ENCODE data around the gene SLC45A1.

Gene SLC45A1

DNA sequence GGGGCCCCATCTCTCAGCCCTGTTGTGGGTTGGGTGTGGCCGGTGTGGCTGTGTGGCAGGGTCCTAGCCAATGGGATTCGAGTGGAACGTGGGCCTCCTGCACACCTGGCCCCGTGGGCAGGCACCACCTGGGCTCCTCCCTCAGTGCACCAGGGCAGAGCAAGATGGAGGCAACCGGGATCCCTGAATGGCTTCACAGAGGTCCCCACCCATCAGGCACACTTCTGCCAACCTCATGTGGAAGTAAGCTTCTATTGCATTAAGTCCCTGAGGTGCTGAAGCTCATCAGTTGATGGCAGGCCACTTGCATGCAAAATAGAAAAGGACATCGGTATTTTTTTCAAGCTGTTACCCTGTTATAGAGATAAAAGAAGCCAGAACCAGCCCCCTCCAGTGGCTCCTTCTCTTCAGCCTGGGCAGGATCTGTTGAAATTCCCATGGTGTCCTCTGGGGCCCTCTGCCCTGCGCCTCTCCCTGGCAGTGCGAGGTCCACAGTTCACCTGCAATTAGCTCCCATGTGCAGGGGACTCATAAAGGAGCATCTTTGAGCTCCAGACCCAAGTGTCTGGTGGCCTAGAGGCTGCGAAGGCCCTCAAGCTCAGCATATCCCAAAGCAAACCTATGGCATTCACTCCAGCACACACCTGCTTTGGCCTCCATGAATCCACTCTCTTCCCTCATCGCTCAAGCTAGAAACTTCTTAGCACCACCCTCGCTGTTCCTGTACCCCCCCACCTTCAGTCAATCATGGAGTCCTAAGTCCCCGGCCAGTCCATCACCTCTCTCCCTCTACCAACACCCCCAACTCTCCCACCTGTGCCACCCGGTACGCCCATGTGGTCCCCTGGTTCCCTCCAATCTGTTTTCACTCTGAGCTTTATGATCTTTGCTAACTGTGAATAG, 2.1 kb upstream of the SLC45A1 start:
- no peaks in the 10 kb centered on the region for H3K9me3 ChIP-seq (ENCODE audit: low read length)
- H3K27me3 ChIP-seq (ENCODE audit: insufficient read depth, low read length): peaks cover 5% of the 10 kb centered on the region
- H2AFZ ChIP-seq (ENCODE audit: low read depth, low read length): no peak overlapping the region
- H3K4me3 ChIP-seq (ENCODE audit: low read length): no peak overlapping the region
- H3K4me1 ChIP-seq (ENCODE audit: insufficient read depth, low read length): peaks cover 19% of the 10 kb centered on the region
- no peaks in the 10 kb centered on the region for H3K36me3 ChIP-seq (ENCODE audit: insufficient read depth, low read length)

DNA sequence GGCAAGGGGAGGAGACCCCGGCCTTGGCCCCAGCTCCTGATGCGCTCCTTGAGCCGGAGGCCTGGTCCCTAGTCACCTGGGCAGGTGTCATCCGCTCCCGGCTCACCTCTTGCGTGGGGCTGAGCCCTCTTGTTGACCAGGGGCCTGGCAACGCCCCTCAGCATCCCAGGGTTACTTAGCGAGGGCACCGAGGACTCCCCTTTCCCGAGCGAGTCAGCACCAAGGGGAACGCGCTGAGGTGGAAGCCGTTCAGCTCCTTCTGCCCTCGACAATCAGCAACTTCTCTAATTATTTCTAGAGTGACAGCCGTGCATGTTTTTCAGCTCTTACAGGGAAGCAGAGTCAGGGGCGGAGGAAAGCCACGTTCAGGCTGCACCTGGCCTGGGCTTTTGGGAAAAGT, 522 bp downstream of the SLC45A1 start:
- Histone ChIP-seq H3K36me3 (ENCODE audit: insufficient read depth, low read length) (no peaks in the 10 kb centered on the region), H2AFZ (ENCODE audit: low read depth, low read length) (peak overlapping the region; percentile 76), H3K4me3 (ENCODE audit: low read length) (peak overlapping the region; percentile 58), H3K27me3 (ENCODE audit: insufficient read depth, low read length) (peaks cover 6% of the 10 kb centered on the region), H3K4me1 (ENCODE audit: insufficient read depth, low read length) (peaks cover 19% of the 10 kb centered on the region), H3K9me3 (ENCODE audit: low read length) (no peaks in the 10 kb centered on the region)

DNA sequence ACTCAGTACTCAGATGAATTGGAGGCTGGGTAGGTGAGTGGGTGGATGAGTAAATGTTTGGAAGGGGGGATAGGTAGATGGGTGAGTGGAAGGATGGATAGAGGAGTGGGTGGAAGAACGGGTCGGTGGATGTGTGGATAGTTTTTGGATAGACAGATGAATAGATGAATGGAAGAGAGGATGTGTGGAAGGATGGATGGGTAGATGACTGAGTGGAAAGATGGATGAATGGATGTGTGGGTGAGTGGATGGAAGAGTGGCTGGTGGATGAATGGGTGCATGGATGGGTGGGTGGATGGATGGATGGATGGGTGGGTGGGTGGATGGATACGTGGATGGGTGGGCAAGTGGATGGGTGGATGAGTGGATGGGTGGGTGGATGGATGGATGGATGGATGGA, 3.7 kb downstream of the SLC45A1 start:
- Histone ChIP-seq H3K36me3 (ENCODE audit: insufficient read depth, low read length) (no peaks in the 10 kb centered on the region), H3K9me3 (ENCODE audit: low read length) (no peaks in the 10 kb centered on the region), H3K27me3 (ENCODE audit: insufficient read depth, low read length) (peaks cover 3% of the 10 kb centered on the region), H3K4me1 (ENCODE audit: insufficient read depth, low read length) (peaks cover 5% of the 10 kb centered on the region), H2AFZ (ENCODE audit: low read depth, low read length) (no peak overlapping the region), H3K4me3 (ENCODE audit: low read length) (no peak overlapping the region)

DNA sequence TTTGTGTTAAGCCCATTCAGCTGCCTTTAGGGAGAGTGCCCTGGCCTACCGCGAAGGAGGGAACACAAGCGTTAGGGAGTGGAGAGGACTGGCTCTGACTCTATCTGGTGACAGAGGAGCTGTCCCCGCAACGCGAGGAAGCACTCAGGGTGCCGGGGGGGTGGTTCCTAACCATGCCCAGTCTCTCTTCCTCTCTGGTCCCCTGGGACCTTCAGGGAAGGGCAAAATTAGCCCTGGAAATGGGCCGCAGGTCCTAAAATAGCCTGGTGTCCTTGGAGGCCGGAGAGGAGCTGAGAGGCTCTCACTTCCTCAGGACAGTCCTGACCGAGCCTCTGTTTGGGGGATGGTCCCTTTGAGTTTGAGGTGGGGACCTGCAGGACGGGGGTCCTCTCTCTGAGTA, 5.8 kb downstream of the SLC45A1 start:
- Histone ChIP-seq H3K36me3 (ENCODE audit: insufficient read depth, low read length) (no peaks in the 10 kb centered on the region), H3K9me3 (ENCODE audit: low read length) (peaks cover 2% of the 10 kb centered on the region), H3K27me3 (ENCODE audit: insufficient read depth, low read length) (peaks cover 3% of the 10 kb centered on the region), H2AFZ (ENCODE audit: low read depth, low read length) (no peak overlapping the region), H3K4me3 (ENCODE audit: low read length) (no peak overlapping the region), H3K4me1 (ENCODE audit: insufficient read depth, low read length) (no peaks in the 10 kb centered on the region)

DNA sequence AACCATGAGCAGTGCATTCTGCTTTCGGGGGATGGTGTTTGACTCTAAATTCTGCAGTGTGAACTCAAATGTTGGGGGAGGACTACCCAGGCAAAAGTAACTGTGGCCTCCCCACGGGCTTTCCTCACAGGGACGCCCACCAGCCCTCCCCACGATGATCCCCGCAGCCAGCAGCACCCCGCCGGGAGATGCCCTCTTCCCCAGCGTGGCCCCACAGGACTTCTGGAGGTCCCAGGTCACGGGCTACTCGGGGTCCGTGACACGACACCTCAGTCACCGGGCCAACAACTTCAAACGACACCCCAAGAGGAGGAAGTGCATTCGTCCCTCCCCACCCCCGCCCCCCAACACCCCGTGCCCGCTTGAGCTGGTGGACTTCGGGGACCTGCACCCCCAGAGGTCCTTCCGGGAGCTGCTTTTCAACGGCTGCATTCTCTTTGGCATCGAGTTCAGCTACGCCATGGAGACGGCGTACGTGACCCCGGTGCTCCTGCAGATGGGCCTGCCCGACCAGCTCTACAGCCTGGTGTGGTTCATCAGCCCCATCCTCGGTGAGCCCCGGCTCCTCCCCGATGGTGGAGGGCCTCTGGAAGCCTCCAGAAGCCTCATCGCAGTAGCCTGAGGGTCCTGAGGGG, 6.4 kb downstream of the SLC45A1 start:
- no peaks in the 10 kb centered on the region for H3K36me3 ChIP-seq (ENCODE audit: insufficient read depth, low read length)
- no peak overlapping the region for H2AFZ ChIP-seq (ENCODE audit: low read depth, low read length)
- H3K9me3 ChIP-seq (ENCODE audit: low read length): peaks cover 2% of the 10 kb centered on the region
- no peaks in the 10 kb centered on the region for H3K4me1 ChIP-seq (ENCODE audit: insufficient read depth, low read length)
- H3K4me3 ChIP-seq (ENCODE audit: low read length): no peak overlapping the region
- peaks cover 3% of the 10 kb centered on the region for H3K27me3 ChIP-seq (ENCODE audit: insufficient read depth, low read length)

DNA sequence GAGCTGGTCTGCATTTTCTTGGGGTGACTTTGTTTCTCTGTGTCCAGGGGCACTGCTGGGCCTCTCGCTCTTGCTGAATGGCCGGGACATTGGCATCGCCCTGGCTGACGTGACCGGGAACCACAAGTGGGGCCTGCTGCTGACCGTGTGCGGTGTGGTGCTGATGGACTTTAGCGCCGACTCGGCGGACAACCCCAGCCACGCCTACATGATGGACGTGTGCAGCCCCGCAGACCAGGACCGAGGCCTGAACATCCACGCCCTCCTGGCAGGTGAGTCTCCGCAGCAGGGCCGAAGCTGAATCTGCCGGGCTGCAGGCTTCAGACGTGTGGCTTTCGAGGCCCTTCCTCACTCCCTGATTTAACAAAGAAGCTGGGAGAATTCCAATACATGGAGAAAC, 7.9 kb downstream of the SLC45A1 start:
- H3K36me3 ChIP-seq (ENCODE audit: insufficient read depth, low read length): no peaks in the 10 kb centered on the region
- peaks cover 2% of the 10 kb centered on the region for H3K27me3 ChIP-seq (ENCODE audit: insufficient read depth, low read length)
- H3K4me3 ChIP-seq (ENCODE audit: low read length): no peak overlapping the region
- H3K9me3 ChIP-seq (ENCODE audit: low read length): peaks cover 4% of the 10 kb centered on the region
- H3K4me1 ChIP-seq (ENCODE audit: insufficient read depth, low read length): no peaks in the 10 kb centered on the region
- H2AFZ ChIP-seq (ENCODE audit: low read depth, low read length): no peak overlapping the region

DNA sequence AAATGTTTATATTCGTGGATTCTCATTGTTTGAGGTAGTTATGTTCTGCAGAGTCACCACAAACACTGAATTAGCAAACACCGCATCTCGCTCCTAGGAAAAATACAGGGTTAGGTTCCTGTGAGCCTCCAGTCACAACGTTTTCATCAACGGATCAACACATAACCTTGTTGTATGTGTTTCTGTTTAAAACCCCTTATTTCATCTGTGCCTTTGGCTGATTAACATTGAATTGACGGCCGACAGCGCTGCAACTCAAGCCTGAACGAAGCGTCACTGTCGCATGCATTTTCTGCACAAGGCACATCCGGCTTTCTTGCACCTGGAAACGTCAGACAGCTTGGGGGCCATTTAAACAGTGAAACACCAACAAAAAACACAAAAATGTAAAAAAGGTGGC, 8.4 kb downstream of the SLC45A1 start:
- no peak overlapping the region for H3K4me3 ChIP-seq (ENCODE audit: low read length)
- no peaks in the 10 kb centered on the region for H3K27me3 ChIP-seq (ENCODE audit: insufficient read depth, low read length)
- H2AFZ ChIP-seq (ENCODE audit: low read depth, low read length): no peak overlapping the region
- H3K36me3 ChIP-seq (ENCODE audit: insufficient read depth, low read length): no peaks in the 10 kb centered on the region
- H3K4me1 ChIP-seq (ENCODE audit: insufficient read depth, low read length): no peaks in the 10 kb centered on the region
- H3K9me3 ChIP-seq (ENCODE audit: low read length): peaks cover 4% of the 10 kb centered on the region

DNA sequence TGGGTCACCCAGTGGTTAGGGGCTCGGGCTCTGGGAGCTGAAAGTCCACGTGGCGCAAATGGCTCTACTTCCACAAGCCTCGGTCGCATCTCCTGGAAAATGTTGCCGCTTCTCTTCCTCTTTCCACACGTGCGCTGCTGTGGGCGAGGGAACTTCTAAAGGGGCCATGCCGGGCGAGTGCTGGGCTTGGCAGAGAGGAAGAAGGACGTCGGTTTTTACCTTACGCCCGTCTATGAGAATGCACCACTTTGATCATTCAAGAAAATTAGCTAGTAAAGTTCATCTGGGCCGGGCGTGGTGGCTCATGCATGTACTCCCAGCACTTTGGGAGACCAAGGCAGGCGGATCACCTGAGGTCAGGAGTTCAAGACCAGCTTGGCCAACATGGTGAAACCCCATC, 10.4 kb downstream of the SLC45A1 start:
- Histone ChIP-seq H3K4me3 (ENCODE audit: low read length) (no peak overlapping the region), H2AFZ (ENCODE audit: low read depth, low read length) (no peak overlapping the region), H3K9me3 (ENCODE audit: low read length) (peaks cover 4% of the 10 kb centered on the region), H3K4me1 (ENCODE audit: insufficient read depth, low read length) (no peaks in the 10 kb centered on the region), H3K27me3 (ENCODE audit: insufficient read depth, low read length) (no peaks in the 10 kb centered on the region), H3K36me3 (ENCODE audit: insufficient read depth, low read length) (no peaks in the 10 kb centered on the region)

DNA sequence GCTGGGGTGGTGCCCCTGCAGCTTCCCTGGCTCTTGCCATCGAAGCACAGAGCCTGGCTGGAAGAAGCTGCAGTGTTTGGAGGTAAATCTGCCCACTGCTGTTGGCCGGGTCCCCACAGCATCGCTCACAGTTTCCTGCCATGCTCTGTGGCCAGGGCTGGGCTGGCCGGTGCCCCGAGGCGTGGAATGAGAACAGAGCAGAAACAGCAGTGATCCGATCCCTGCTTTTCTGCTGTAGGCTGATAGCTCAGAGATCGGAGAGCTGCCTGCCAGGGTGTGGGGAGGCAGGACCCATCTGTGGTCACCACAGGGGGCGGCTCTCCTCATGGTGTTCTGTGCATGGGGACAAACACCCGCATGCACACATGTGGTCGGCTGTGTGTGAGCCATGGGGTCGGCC, 11.5 kb downstream of the SLC45A1 start:
- Histone ChIP-seq H3K4me1 (ENCODE audit: insufficient read depth, low read length) (no peaks in the 10 kb centered on the region), H2AFZ (ENCODE audit: low read depth, low read length) (no peak overlapping the region), H3K27me3 (ENCODE audit: insufficient read depth, low read length) (no peaks in the 10 kb centered on the region), H3K9me3 (ENCODE audit: low read length) (peaks cover 7% of the 10 kb centered on the region), H3K36me3 (ENCODE audit: insufficient read depth, low read length) (no peaks in the 10 kb centered on the region), H3K4me3 (ENCODE audit: low read length) (no peak overlapping the region)

DNA sequence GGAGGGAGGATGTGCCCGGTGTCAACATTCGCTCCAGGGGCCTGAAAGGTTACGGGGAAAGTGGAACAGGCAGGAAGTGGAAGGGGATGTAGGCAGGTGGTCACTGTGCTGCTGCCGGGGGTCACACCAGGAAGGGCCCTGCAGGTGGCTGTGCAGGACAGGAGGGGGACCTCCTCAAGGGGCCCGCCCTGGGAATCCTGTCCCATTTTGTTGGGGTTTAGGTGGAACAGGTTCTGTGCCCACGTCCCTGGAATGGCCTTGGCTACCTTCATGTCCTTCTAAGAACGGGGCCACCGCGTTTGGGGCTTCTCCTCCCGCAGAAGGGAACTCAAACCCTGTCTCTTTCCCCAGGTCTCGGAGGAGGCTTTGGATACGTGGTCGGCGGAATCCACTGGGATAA, 11.9 kb downstream of the SLC45A1 start:
- H3K36me3 ChIP-seq (ENCODE audit: insufficient read depth, low read length): no peaks in the 10 kb centered on the region
- no peak overlapping the region for H2AFZ ChIP-seq (ENCODE audit: low read depth, low read length)
- H3K27me3 ChIP-seq (ENCODE audit: insufficient read depth, low read length): no peaks in the 10 kb centered on the region
- no peak overlapping the region for H3K4me3 ChIP-seq (ENCODE audit: low read length)
- no peaks in the 10 kb centered on the region for H3K4me1 ChIP-seq (ENCODE audit: insufficient read depth, low read length)
- peaks cover 7% of the 10 kb centered on the region for H3K9me3 ChIP-seq (ENCODE audit: low read length)

DNA sequence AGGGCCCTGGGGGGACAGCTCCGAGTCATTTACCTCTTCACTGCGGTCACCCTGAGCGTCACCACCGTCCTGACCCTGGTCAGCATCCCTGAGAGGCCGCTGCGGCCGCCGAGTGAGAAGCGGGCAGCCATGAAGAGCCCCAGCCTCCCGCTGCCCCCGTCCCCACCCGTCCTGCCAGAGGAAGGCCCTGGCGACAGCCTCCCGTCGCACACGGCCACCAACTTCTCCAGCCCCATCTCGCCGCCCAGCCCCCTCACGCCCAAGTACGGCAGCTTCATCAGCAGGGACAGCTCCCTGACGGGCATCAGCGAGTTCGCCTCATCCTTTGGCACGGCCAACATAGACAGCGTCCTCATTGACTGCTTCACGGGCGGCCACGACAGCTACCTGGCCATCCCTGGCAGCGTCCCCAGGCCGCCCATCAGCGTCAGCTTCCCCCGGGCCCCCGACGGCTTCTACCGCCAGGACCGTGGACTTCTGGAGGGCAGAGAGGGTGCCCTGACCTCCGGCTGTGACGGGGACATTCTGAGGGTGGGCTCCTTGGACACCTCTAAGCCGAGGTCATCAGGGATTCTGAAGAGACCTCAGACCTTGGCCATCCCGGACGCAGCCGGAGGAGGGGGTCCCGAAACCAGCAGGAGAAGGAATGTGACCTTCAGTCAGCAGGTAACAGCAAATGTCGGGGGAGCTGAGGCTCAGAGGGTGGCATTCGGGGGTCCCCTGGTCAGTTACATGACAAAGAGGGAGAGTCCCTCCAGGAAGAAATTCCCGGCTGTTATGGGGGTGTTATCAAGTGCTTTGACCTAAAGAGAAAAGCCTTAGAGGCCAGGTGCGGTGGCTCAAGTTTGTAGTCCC, 12.6 kb downstream of the SLC45A1 start:
- peaks cover 7% of the 10 kb centered on the region for H3K9me3 ChIP-seq (ENCODE audit: low read length)
- no peaks in the 10 kb centered on the region for H3K4me1 ChIP-seq (ENCODE audit: insufficient read depth, low read length)
- H3K36me3 ChIP-seq (ENCODE audit: insufficient read depth, low read length): no peaks in the 10 kb centered on the region
- H2AFZ ChIP-seq (ENCODE audit: low read depth, low read length): no peak overlapping the region
- no peak overlapping the region for H3K4me3 ChIP-seq (ENCODE audit: low read length)
- no peaks in the 10 kb centered on the region for H3K27me3 ChIP-seq (ENCODE audit: insufficient read depth, low read length)

DNA sequence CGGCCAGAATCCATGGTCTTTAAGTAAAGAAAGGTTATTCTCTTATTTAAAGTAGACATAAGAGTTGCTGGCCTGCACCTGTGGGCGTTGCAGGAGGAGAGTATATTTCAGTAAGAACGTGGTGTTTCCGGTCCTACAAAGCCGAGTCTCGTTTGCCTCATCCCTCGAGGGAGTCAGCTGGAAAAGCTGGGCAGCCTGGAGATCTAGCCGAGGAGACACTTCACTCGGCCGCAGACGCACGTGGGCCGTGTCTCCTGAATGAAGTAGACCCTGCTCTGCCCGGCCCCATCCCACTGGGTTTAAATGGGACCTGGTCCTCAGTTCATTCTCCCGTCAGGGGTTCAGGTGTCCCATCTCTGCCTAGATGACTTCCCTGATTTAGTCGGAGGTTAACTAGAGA, 14.9 kb downstream of the SLC45A1 start:
- Histone ChIP-seq H3K9me3 (ENCODE audit: low read length) (peaks cover 10% of the 10 kb centered on the region), H3K4me3 (ENCODE audit: low read length) (no peak overlapping the region), H2AFZ (ENCODE audit: low read depth, low read length) (no peak overlapping the region), H3K27me3 (ENCODE audit: insufficient read depth, low read length) (no peaks in the 10 kb centered on the region), H3K36me3 (ENCODE audit: insufficient read depth, low read length) (no peaks in the 10 kb centered on the region), H3K4me1 (ENCODE audit: insufficient read depth, low read length) (no peaks in the 10 kb centered on the region)

Data from neuron (in vitro differentiated cells).